Motor neuron (in vitro differentiated cells): ENCODE measurements around the gene CDH13. TPM values are rescaled to one million over a fixed set of nuclear protein-coding genes. Genes with fewer than 3 reads are reported as not detected.

Source experiments
- ATAC-seq, 8 experiments: fragments of 200-7000 bp; cut with Tn5 transposase; replicated peaks in 6 of 8; 2 replicates each; pipeline ENCODE4 v1.8.0; 2021; ENCODE audit warnings: mild to moderate bottlenecking in 8 of 8, moderate library complexity in 8 of 8
- H3K27ac ChIP-seq, 2 donors: fragments of 250-450 bp; sonication (Bioruptor Pico); 2 replicates each; pipeline ENCODE4 v1.9.0; 2021; ENCODE audit warnings: antibody characterized with exemption in 2 of 2, mild to moderate bottlenecking in 2 of 2, moderate library complexity in 1 of 2
- H3K4me1 ChIP-seq, 2 donors: fragments of 250-450 bp; sonication (Bioruptor Pico); replicated peaks in 1 of 2; 2 replicates each; pipeline ENCODE4 v1.6.1; 2021; ENCODE audit warnings: antibody characterized with exemption in 2 of 2, mild to moderate bottlenecking in 2 of 2, moderate library complexity in 1 of 2
- H3K4me3 ChIP-seq, 5 donors: fragments of 250-450 bp; sonication (Bioruptor Pico); 2 replicates each; pipeline ENCODE4 v1.9.0; 2021; ENCODE audit warnings: antibody characterized with exemption in 5 of 5, mild to moderate bottlenecking in 5 of 5, moderate library complexity in 4 of 5
- WGBS, 10 experiments: fragments of 450-650 bp; shearing (Covaris generic); methylation state at CpG; one replicate each; pipeline ENCODE4 v1.0.0; 2022; 5-methylcytosine and 5-hydroxymethylcytosine counted together
- in situ Hi-C, 9 experiments: fragments of 400-800 bp; cut with MboI; loops; one replicate each; pipeline ENCODE4 v1.15.0; 2021; ENCODE audit warnings: low sequenced_read_pairs in 9 of 9, low pct_unique_long_range_greater_than_20kb in 2 of 9; ENCODE audit not compliant: unreplicated experiment in 9 of 9
- total RNA-seq, 8 experiments: library from RNA; unstranded; fragments of 300-600 nt; gene quantifications; 2 replicates each; pipeline versions ENCODE4 v1.2.3 to v1.2.4, GENCODE V29; 2022

The CDH13 gene
- total RNA-seq, 8 experiments from 2014 or later = 0.42 to 10.3 (median 3.4) TPM

GRCh38 chr16:83806036-83806435, 1179.3 kb downstream of the CDH13 start:
- WGBS, 10 experiments = 17 to 100% (median 77%) methylated on average over 2 to 5 of the region's 5 CpGs
- no peak for ATAC-seq
- in situ Hi-C loops = no loop called here
- H3K4me3 ChIP-seq = no peak overlapping the region
- peaks cover 13 to 22% of the 10 kb centered on the region in 2 donors for H3K4me1 ChIP-seq
- H3K27ac ChIP-seq = no peak overlapping the region

- Histone ChIP-seq H3K4me3 (no peak overlapping the region), H3K4me1 (peaks cover 13 to 23% of the 10 kb centered on the region in 2 donors), H3K27ac (no peak overlapping the region)
- no peak for ATAC-seq
- in situ Hi-C loops = no loop called here
- 71 to 100% (median 94%) methylated on average over 1 to 6 of the region's 6 CpGs; no CpG with 5 or more reads in 2 of the 10 experiments for WGBS, 10 experiments
Observed at GRCh38 chr16:83806731-83807130, 1180.0 kb downstream of the CDH13 start.

DNA sequence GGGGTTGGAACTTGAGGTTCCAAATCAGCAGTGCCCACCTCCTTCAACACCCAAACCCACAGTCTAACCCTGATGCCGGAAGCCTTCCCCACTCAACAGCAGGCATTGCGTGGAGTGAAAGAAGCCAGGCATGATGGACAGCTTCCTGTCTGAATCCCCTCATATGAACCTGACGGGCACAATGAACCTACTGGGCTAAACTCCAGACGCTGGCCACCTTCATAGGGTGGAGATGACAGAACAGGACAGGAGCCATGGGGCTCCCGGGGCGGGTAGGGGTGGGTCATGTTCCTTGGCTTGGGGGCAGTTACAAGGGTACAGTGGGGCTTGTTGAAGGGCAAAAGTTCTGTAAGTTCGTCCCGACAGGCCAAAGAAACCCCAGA, 1180.5 kb downstream of the CDH13 start:
- 80 to 100% (median 100%) methylated on average over 1 to 4 of the region's 8 CpGs; no CpG with 5 or more reads in 6 of the 10 experiments for WGBS, 10 experiments
- no peak overlapping the region for H3K27ac ChIP-seq
- H3K4me1 ChIP-seq = peaks cover 10 to 23% of the 10 kb centered on the region in 2 donors
- H3K4me3 ChIP-seq = peak overlapping the region in 4 of 5 donors; percentile 63 to 96 (median 94)
- in situ Hi-C loops = no loop called here
- no peak for ATAC-seq

- 0% methylated on average over 1 of the region's 76 CpGs; no CpG with 5 or more reads in 9 of the 10 experiments for WGBS, 10 experiments
- ATAC-seq = peak; percentile 90 to 97 (median 95)
- Histone ChIP-seq H3K4me1 (peaks cover 10 to 23% of the 10 kb centered on the region in 2 donors), H3K4me3 (peak within 1 kb of the TSS; percentile 63 to 96 (median 93)), H3K27ac (peak within 1 kb of the TSS; percentile 79 to 85)
- in situ Hi-C loops = no loop called here
Observed at GRCh38 chr16:83807710-83808572, 1181.2 kb downstream of the CDH13 start, which contains the start of gene HSBP1. HSBP1 (plus strand) TSS chr16:83807978; CDS start chr16:83808077, 99 bp downstream.

- Histone ChIP-seq H3K27ac (peak overlapping the region; percentile 79 to 85), H3K4me1 (peaks cover 13 to 26% of the 10 kb centered on the region in 2 donors), H3K4me3 (peak overlapping the region; percentile 63 to 96 (median 93))
- in situ Hi-C loops = no loop called here
- WGBS, 10 experiments = 0 to 40% (median 15%) methylated on average over 2 to 9 of the region's 11 CpGs; no CpG with 5 or more reads in 4 of the 10 experiments
- ATAC-seq = no peak
Observed at GRCh38 chr16:83808573-83809014, 1181.8 kb downstream of the CDH13 start.

GRCh38 chr16:83809092-83809491, 1182.3 kb downstream of the CDH13 start:
- Histone ChIP-seq H3K4me1 (peaks cover 18 to 31% of the 10 kb centered on the region in 2 donors), H3K4me3 (peak overlapping the region; percentile 63 to 96 (median 93)), H3K27ac (peak overlapping the region in 1 of 2 donors; percentile 30)
- no peak for ATAC-seq
- in situ Hi-C loops = no loop called here
- 73 to 100% (median 83%) methylated on average over 1 to 10 of the region's 13 CpGs; no CpG with 5 or more reads in 1 of the 10 experiments for WGBS, 10 experiments

GRCh38 chr16:83810901-83811300, 1184.1 kb downstream of the CDH13 start:
- Histone ChIP-seq H3K27ac (no peak overlapping the region), H3K4me3 (no peak overlapping the region), H3K4me1 (peaks cover 26 to 38% of the 10 kb centered on the region in 2 donors)
- in situ Hi-C loops = no loop called here
- no peak for ATAC-seq
- WGBS, 10 experiments = 0 to 100% (median 90%) methylated on average over 1 of the region's 1 CpG; no CpG with 5 or more reads in 2 of the 10 experiments

- Histone ChIP-seq H3K4me3 (no peak overlapping the region), H3K27ac (no peak overlapping the region), H3K4me1 (peaks cover 24 to 36% of the 10 kb centered on the region in 2 donors)
- peak; percentile 55 to 88 (median 75) for ATAC-seq
- 2 to 71% (median 27%) methylated on average over 1 to 9 of the region's 13 CpGs; no CpG with 5 or more reads in 1 of the 10 experiments for WGBS, 10 experiments
- in situ Hi-C loops = no loop called here
Observed at GRCh38 chr16:83813823-83814658, 1187.3 kb downstream of the CDH13 start.

DNA sequence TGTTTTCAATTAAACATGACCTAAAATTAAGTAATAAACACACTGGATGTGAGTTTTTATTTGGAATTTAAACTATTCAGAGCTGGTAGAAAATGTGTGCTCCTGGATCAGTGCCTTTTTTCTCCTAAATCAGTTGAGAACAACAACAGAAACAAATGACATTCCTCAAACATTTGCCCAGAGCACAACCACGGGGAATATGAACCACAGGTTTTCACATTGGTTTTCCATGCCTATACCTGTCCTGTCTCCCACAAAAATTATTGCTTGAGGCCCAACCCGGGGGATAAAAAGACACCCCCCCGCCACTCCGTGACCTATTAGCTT, 1187.9 kb downstream of the CDH13 start:
- no peak for ATAC-seq
- Histone ChIP-seq H3K4me1 (peaks cover 18 to 30% of the 10 kb centered on the region in 2 donors), H3K4me3 (no peak overlapping the region), H3K27ac (no peak overlapping the region)
- in situ Hi-C loops = no loop called here
- 38 to 100% (median 88%) methylated on average over 1 to 4 of the region's 4 CpGs; no CpG with 5 or more reads in 3 of the 10 experiments for WGBS, 10 experiments

DNA sequence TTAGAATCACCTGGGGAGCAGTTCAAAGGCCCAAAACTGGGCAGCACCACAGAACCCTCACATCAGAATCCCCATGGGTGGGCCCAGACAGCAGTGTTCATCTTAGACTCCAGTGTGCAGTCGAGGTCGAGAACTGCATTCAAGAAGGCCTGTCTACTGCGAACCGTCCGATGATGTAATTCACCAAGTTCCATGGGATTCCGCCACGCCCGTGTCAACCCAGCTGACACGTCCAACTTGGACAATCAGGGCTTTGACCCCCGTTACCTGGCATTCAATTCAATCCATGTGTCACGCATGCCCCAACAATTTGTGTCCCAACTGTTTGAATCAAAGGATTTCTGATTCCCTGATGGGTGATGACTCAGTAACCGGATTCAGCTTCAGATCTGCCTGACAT, 1190.3 kb downstream of the CDH13 start:
- Histone ChIP-seq H3K4me3 (no peak overlapping the region), H3K27ac (no peak overlapping the region), H3K4me1 (peaks cover 15 to 16% of the 10 kb centered on the region in 2 donors)
- in situ Hi-C loops = no loop called here
- WGBS, 10 experiments = 29 to 100% (median 94%) methylated on average over 1 to 11 of the region's 12 CpGs; no CpG with 5 or more reads in 3 of the 10 experiments
- ATAC-seq = no peak

GRCh38 chr16:83818276-83818675, 1191.5 kb downstream of the CDH13 start:
- in situ Hi-C loops = no loop called here
- Histone ChIP-seq H3K27ac (no peak overlapping the region), H3K4me1 (peaks cover 15 to 16% of the 10 kb centered on the region in 2 donors), H3K4me3 (no peak overlapping the region)
- ATAC-seq = no peak
- WGBS, 10 experiments = 17 to 100% (median 73%) methylated on average over 1 to 5 of the region's 5 CpGs

- in situ Hi-C loops = no loop called here
- no peak for ATAC-seq
- H3K4me1 ChIP-seq = peaks cover 4 to 6% of the 10 kb centered on the region in 2 donors
- 60 to 94% (median 70%) methylated on average over 2 to 8 of the region's 8 CpGs for WGBS, 10 experiments
- H3K27ac ChIP-seq = no peak overlapping the region
- H3K4me3 ChIP-seq = no peak overlapping the region
Observed at GRCh38 chr16:83819361-83819760, 1192.6 kb downstream of the CDH13 start.
